ENCODE data around the gene COL11A1. TPM values are rescaled to one million over a fixed set of nuclear protein-coding genes. Genes with fewer than 3 reads are reported as not detected.

COL11A1 gene
- total RNA-seq, 1 experiment from 2014 or later = 0.05 TPM

DNA sequence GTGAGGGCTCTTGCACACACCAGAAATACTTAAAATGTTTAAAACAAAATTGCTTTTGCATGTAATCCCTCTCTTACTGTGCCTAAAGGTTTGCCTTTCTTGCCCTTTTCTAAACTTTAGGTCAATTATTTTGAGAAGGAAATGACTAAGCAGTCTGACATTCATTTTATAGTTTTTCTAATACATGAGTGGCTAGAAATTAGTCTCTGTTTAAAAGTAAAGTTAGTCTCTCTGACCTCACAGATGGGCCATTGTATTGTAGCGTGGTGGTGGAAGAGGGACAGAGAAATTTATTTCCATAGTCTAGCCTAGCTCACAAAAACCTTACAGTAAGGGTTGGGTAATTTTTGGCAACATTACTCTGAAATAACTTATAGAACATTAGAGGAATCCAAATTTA, 3.6 kb upstream of the COL11A1 start:
- intact Hi-C loops (cut with micrococcal nuclease) = no loop called here
- peaks cover 0 to 3% of the 10 kb centered on the region in 2 experiments; a peak in 1 of 4 replicates for H3K9me3 ChIP-seq (ENCODE audit: control insufficient read depth in 1 of 2, insufficient read depth in 1 of 2, low read depth in 1 of 2, low read length in 2 of 2)
- no peaks in the 10 kb centered on the region for H3K36me3 ChIP-seq (ENCODE audit: control insufficient read depth in 1 of 2, insufficient read depth in 2 of 2, low read length in 2 of 2)
- H3K4me3 ChIP-seq (replicated peaks in 1 of 2; ENCODE audit: low read depth in 1 of 2, low read length in 2 of 2) = no peak overlapping the region
- ChIA-PET RAD21 (ENCODE audit: low non-redundant PET in 1 of 2, low total read pairs in 2 of 2, uncharacterized antibody in 2 of 2, unreplicated experiment in 2 of 2) (no interaction called here), CTCF (no interaction called here), POLR2A (no interaction called here)
- H3K27ac ChIP-seq (ENCODE audit: low read depth, low read length) = no peak overlapping the region
- DNase-seq (ENCODE audit: low read depth, low spot score) (no peak), ATAC-seq (no peak)
- TF ChIP-seq FOSL1 (IDR thresholded peaks at IDR 0.05; ENCODE audit: low read depth) = no peak
- TF ChIP-seq EZH2 (IDR thresholded peaks at IDR 0.05) = no peak
- no peak for TF ChIP-seq RAD21 (IDR thresholded peaks at IDR 0.05; ENCODE audit: low read depth)
- TF ChIP-seq, protein P1, sequence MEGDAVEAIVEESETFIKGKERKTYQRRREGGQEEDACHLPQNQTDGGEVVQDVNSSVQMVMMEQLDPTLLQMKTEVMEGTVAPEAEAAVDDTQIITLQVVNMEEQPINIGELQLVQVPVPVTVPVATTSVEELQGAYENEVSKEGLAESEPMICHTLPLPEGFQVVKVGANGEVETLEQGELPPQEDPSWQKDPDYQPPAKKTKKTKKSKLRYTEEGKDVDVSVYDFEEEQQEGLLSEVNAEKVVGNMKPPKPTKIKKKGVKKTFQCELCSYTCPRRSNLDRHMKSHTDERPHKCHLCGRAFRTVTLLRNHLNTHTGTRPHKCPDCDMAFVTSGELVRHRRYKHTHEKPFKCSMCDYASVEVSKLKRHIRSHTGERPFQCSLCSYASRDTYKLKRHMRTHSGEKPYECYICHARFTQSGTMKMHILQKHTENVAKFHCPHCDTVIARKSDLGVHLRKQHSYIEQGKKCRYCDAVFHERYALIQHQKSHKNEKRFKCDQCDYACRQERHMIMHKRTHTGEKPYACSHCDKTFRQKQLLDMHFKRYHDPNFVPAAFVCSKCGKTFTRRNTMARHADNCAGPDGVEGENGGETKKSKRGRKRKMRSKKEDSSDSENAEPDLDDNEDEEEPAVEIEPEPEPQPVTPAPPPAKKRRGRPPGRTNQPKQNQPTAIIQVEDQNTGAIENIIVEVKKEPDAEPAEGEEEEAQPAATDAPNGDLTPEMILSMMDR (IDR thresholded peaks at IDR 0.05 in 2 of 3, conservative IDR thresholded peaks at IDR 0.05 in 1 of 3; ENCODE audit: borderline replicate concordance in 1 of 3, insufficient read depth in 1 of 3, low read depth in 2 of 3, low read length in 2 of 3) = no peak
- no peak for TF ChIP-seq ZNF274 (IDR thresholded peaks at IDR 0.05; ENCODE audit: low read depth, low read length)
- no peak for TF ChIP-seq SRF (IDR thresholded peaks at IDR 0.05; ENCODE audit: low read depth)
- TF ChIP-seq ZFX (IDR thresholded peaks at IDR 0.05) = no peak
- TF ChIP-seq, protein P2, sequence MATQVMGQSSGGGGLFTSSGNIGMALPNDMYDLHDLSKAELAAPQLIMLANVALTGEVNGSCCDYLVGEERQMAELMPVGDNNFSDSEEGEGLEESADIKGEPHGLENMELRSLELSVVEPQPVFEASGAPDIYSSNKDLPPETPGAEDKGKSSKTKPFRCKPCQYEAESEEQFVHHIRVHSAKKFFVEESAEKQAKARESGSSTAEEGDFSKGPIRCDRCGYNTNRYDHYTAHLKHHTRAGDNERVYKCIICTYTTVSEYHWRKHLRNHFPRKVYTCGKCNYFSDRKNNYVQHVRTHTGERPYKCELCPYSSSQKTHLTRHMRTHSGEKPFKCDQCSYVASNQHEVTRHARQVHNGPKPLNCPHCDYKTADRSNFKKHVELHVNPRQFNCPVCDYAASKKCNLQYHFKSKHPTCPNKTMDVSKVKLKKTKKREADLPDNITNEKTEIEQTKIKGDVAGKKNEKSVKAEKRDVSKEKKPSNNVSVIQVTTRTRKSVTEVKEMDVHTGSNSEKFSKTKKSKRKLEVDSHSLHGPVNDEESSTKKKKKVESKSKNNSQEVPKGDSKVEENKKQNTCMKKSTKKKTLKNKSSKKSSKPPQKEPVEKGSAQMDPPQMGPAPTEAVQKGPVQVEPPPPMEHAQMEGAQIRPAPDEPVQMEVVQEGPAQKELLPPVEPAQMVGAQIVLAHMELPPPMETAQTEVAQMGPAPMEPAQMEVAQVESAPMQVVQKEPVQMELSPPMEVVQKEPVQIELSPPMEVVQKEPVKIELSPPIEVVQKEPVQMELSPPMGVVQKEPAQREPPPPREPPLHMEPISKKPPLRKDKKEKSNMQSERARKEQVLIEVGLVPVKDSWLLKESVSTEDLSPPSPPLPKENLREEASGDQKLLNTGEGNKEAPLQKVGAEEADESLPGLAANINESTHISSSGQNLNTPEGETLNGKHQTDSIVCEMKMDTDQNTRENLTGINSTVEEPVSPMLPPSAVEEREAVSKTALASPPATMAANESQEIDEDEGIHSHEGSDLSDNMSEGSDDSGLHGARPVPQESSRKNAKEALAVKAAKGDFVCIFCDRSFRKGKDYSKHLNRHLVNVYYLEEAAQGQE (IDR thresholded peaks at IDR 0.05; ENCODE audit: low read depth) = no peak
- TF ChIP-seq, protein P3, sequence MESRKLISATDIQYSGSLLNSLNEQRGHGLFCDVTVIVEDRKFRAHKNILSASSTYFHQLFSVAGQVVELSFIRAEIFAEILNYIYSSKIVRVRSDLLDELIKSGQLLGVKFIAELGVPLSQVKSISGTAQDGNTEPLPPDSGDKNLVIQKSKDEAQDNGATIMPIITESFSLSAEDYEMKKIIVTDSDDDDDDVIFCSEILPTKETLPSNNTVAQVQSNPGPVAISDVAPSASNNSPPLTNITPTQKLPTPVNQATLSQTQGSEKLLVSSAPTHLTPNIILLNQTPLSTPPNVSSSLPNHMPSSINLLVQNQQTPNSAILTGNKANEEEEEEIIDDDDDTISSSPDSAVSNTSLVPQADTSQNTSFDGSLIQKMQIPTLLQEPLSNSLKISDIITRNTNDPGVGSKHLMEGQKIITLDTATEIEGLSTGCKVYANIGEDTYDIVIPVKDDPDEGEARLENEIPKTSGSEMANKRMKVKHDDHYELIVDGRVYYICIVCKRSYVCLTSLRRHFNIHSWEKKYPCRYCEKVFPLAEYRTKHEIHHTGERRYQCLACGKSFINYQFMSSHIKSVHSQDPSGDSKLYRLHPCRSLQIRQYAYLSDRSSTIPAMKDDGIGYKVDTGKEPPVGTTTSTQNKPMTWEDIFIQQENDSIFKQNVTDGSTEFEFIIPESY (IDR thresholded peaks at IDR 0.05; ENCODE audit: extremely low read depth, insufficient replicate concordance, low read length) = no peak
- no peak for TF ChIP-seq POLR2A (IDR thresholded peaks at IDR 0.05; ENCODE audit: borderline replicate concordance, extremely low read depth, insufficient read depth, insufficient read length)
- no peak for TF ChIP-seq POLR2AphosphoS5 (IDR thresholded peaks at IDR 0.05; ENCODE audit: low read depth, low read length)
- no peak for TF ChIP-seq TCF7L2 (IDR thresholded peaks at IDR 0.05; ENCODE audit: borderline replicate concordance, extremely low read depth, insufficient read depth, insufficient read length)
- H2AFZ ChIP-seq (ENCODE audit: low read depth, low read length, poor library complexity, severe bottlenecking) = no peak overlapping the region
- no peak overlapping the region for H3K4me2 ChIP-seq (ENCODE audit: low read length)
- H4K20me1 ChIP-seq (ENCODE audit: insufficient read depth) = no peaks in the 10 kb centered on the region
- no peaks in the 10 kb centered on the region; the same call in 1 of the 2 replicates for H3K9me2 ChIP-seq (ENCODE audit: insufficient read depth)
- no peaks in the 10 kb centered on the region for H3K27me3 ChIP-seq (ENCODE audit: insufficient read depth, low read length)
- no peaks in the 10 kb centered on the region for H3K79me2 ChIP-seq (ENCODE audit: insufficient read depth, low read length)
- H3K9ac ChIP-seq (ENCODE audit: low read length) = no peak overlapping the region
- BruUV-seq (replicated peaks) = no TSS peak
- no peaks in the 10 kb centered on the region for H3K4me1 ChIP-seq (ENCODE audit: control insufficient read depth in 1 of 2, insufficient read depth in 2 of 2, low read length in 2 of 2)
